ENCODE measurements around the gene CASP4. TPM values are rescaled to one million over a fixed set of nuclear protein-coding genes. Genes with fewer than 3 reads are reported as not detected.

The CASP4 gene
- total and polyA plus RNA-seq, 9 of the 15 experiments (the other 6 are each of a cell fraction or from before 2014, with no cell fraction given) = 0.15 to 0.42 (median 0.27) TPM; not detected in 1

DNA sequence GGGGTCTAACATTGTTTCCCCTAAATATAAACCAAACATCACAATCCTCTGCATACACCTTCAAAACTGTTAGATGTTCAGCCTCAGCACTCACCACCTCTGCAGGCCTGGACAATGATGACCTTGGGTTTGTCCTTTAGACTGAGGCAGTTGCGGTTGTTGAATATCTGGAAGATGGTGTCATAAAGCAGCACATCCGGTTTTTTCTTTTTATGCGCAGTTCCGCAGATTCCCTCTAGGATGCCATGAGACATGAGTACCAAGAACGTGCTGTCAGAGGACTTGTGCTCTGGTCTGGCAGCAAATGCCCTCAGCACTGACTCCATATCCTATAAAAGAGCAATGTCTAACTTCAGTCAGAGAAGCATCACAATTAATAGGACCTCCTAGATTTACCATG, 31.8 kb upstream of the CASP4 start:
- ATAC-seq (no peak), FAIRE-seq (no peak), DNase-seq (ENCODE audit: extremely low read depth in 1 of 4, low spot score in 3 of 4) (no peak)
- Histone ChIP-seq H3K4me3 (no peak overlapping the region), H3K27me3 (ENCODE audit: control insufficient read depth in 2 of 2, insufficient read depth in 2 of 2, low read length in 2 of 2) (no peaks in the 10 kb centered on the region), H3K9me1 (ENCODE audit: control insufficient read depth, insufficient read depth, low read length) (no peaks in the 10 kb centered on the region), H3K79me2 (ENCODE audit: control insufficient read depth, insufficient read depth, low read length) (no peaks in the 10 kb centered on the region), H3K4me2 (ENCODE audit: insufficient read depth, low read length) (no peak overlapping the region), H3K9ac (ENCODE audit: insufficient read depth in 1 of 2, low read depth in 2 of 2, low read length in 2 of 2) (no peak overlapping the region), H3K4me1 (replicated peaks in 1 of 2; ENCODE audit: control insufficient read depth in 2 of 2, insufficient read depth in 2 of 2, low read length in 2 of 2) (no peaks in the 10 kb centered on the region), H3K27ac (ENCODE audit: extremely low read depth, low read depth, low read length) (no peak overlapping the region), H4K20me1 (replicated peaks; ENCODE audit: control insufficient read depth, insufficient read depth, low read length) (no peaks in the 10 kb centered on the region), H2AFZ (ENCODE audit: low read depth, low read length) (no peak overlapping the region), H3K36me3 (ENCODE audit: control insufficient read depth, insufficient read depth, low read length) (no peaks in the 10 kb centered on the region), H3K9me3 (replicated peaks; ENCODE audit: control insufficient read depth, insufficient read depth, low read depth, low read length) (0 out of 2 replicates have a peak, but pooled peaks cover 1% of the 10 kb centered on the region)
- 5% methylated on average over 5 of the region's 5 CpGs for WGBS (ENCODE audit: insufficient coverage, low coverage, missing lambda C conversion rate)
- TF ChIP-seq GABPA (tag; conservative IDR thresholded peaks at IDR 0.05; ENCODE audit: low read depth) (peak; percentile 40; the same call in 1 of the 2 replicates), BHLHE40 (IDR thresholded peaks at IDR 0.05; ENCODE audit: low read length) (no peak)
- ChIA-PET CTCF (ENCODE audit: low intra/inter-chr PET ratio) (no interaction called here), POLR2A (interaction anchor here (0.7 kb wide), 1 partner anchor 183 kb away, joined by 3 read pairs; no protein-coding TSS in a partner anchor)
- intact Hi-C loops (cut with micrococcal nuclease) (no loop called here), in situ Hi-C loops (cut with MboI) (no loop called here)
- no TSS peak for BruUV-seq (replicated peaks)

- Histone ChIP-seq H3K27me3 (ENCODE audit: control insufficient read depth in 2 of 2, insufficient read depth in 2 of 2, low read length in 2 of 2) (no peaks in the 10 kb centered on the region), H3K9me1 (ENCODE audit: control insufficient read depth, insufficient read depth, low read length) (no peaks in the 10 kb centered on the region), H3K9ac (ENCODE audit: insufficient read depth in 1 of 2, low read depth in 2 of 2, low read length in 2 of 2) (no peak overlapping the region), H3K36me3 (ENCODE audit: control insufficient read depth, insufficient read depth, low read length) (no peaks in the 10 kb centered on the region), H3K27ac (ENCODE audit: extremely low read depth, low read depth, low read length) (no peak overlapping the region), H3K4me2 (ENCODE audit: insufficient read depth, low read length) (no peak overlapping the region), H3K79me2 (ENCODE audit: control insufficient read depth, insufficient read depth, low read length) (no peaks in the 10 kb centered on the region), H3K4me3 (no peak overlapping the region), H3K9me3 (replicated peaks; ENCODE audit: control insufficient read depth, insufficient read depth, low read depth, low read length) (0 out of 2 replicates have a peak, but pooled peaks cover 1% of the 10 kb centered on the region), H3K4me1 (replicated peaks in 1 of 2; ENCODE audit: control insufficient read depth in 2 of 2, insufficient read depth in 2 of 2, low read length in 2 of 2) (no peaks in the 10 kb centered on the region), H2AFZ (ENCODE audit: low read depth, low read length) (no peak overlapping the region), H4K20me1 (replicated peaks; ENCODE audit: control insufficient read depth, insufficient read depth, low read length) (no peaks in the 10 kb centered on the region)
- intact Hi-C loops (cut with micrococcal nuclease) (no loop called here), in situ Hi-C loops (cut with MboI) (no loop called here)
- POLR2A ChIA-PET = no interaction called here
- FAIRE-seq (no peak), ATAC-seq (no peak), DNase-seq (ENCODE audit: extremely low read depth in 1 of 4, low spot score in 3 of 4) (no peak)
- CTCF ChIA-PET (ENCODE audit: low intra/inter-chr PET ratio) = no interaction called here
- BruUV-seq (replicated peaks) = no TSS peak
- 0% methylated on average over 1 of the region's 1 CpG for WGBS (ENCODE audit: insufficient coverage, low coverage, missing lambda C conversion rate)
- TF ChIP-seq, protein P1, sequence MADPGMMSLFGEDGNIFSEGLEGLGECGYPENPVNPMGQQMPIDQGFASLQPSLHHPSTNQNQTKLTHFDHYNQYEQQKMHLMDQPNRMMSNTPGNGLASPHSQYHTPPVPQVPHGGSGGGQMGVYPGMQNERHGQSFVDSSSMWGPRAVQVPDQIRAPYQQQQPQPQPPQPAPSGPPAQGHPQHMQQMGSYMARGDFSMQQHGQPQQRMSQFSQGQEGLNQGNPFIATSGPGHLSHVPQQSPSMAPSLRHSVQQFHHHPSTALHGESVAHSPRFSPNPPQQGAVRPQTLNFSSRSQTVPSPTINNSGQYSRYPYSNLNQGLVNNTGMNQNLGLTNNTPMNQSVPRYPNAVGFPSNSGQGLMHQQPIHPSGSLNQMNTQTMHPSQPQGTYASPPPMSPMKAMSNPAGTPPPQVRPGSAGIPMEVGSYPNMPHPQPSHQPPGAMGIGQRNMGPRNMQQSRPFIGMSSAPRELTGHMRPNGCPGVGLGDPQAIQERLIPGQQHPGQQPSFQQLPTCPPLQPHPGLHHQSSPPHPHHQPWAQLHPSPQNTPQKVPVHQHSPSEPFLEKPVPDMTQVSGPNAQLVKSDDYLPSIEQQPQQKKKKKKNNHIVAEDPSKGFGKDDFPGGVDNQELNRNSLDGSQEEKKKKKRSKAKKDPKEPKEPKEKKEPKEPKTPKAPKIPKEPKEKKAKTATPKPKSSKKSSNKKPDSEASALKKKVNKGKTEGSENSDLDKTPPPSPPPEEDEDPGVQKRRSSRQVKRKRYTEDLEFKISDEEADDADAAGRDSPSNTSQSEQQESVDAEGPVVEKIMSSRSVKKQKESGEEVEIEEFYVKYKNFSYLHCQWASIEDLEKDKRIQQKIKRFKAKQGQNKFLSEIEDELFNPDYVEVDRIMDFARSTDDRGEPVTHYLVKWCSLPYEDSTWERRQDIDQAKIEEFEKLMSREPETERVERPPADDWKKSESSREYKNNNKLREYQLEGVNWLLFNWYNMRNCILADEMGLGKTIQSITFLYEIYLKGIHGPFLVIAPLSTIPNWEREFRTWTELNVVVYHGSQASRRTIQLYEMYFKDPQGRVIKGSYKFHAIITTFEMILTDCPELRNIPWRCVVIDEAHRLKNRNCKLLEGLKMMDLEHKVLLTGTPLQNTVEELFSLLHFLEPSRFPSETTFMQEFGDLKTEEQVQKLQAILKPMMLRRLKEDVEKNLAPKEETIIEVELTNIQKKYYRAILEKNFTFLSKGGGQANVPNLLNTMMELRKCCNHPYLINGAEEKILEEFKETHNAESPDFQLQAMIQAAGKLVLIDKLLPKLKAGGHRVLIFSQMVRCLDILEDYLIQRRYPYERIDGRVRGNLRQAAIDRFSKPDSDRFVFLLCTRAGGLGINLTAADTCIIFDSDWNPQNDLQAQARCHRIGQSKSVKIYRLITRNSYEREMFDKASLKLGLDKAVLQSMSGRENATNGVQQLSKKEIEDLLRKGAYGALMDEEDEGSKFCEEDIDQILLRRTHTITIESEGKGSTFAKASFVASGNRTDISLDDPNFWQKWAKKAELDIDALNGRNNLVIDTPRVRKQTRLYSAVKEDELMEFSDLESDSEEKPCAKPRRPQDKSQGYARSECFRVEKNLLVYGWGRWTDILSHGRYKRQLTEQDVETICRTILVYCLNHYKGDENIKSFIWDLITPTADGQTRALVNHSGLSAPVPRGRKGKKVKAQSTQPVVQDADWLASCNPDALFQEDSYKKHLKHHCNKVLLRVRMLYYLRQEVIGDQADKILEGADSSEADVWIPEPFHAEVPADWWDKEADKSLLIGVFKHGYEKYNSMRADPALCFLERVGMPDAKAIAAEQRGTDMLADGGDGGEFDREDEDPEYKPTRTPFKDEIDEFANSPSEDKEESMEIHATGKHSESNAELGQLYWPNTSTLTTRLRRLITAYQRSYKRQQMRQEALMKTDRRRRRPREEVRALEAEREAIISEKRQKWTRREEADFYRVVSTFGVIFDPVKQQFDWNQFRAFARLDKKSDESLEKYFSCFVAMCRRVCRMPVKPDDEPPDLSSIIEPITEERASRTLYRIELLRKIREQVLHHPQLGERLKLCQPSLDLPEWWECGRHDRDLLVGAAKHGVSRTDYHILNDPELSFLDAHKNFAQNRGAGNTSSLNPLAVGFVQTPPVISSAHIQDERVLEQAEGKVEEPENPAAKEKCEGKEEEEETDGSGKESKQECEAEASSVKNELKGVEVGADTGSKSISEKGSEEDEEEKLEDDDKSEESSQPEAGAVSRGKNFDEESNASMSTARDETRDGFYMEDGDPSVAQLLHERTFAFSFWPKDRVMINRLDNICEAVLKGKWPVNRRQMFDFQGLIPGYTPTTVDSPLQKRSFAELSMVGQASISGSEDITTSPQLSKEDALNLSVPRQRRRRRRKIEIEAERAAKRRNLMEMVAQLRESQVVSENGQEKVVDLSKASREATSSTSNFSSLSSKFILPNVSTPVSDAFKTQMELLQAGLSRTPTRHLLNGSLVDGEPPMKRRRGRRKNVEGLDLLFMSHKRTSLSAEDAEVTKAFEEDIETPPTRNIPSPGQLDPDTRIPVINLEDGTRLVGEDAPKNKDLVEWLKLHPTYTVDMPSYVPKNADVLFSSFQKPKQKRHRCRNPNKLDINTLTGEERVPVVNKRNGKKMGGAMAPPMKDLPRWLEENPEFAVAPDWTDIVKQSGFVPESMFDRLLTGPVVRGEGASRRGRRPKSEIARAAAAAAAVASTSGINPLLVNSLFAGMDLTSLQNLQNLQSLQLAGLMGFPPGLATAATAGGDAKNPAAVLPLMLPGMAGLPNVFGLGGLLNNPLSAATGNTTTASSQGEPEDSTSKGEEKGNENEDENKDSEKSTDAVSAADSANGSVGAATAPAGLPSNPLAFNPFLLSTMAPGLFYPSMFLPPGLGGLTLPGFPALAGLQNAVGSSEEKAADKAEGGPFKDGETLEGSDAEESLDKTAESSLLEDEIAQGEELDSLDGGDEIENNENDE (IDR thresholded peaks at IDR 0.05; ENCODE audit: low read depth, low read length) = no peak
- TF ChIP-seq HMG20B (CRISPR knock-in tag; IDR thresholded peaks at IDR 0.05) = no peak
Observed at GRCh38 chr11:104999721-105000120, 31.3 kb upstream of the CASP4 start.

Measured in K562 (cell line).